HG03520 (cell line): ENCODE data around the gene ARG1.
A peak's percentile ranks its signal among the peaks of the same experiment; 100 is the strongest.
"Not testable (repeated sequence)": the region's sequence is repeated elsewhere in the genome, so short reads cannot be mapped to it uniquely, and the experiment has no call there.

Experiments used
- ATAC-seq: cut with Tn5 transposase; IDR thresholded peaks from one replicate; pipeline ENCODE4 v1.9.1; 2021; ENCODE audit warnings: mild to moderate bottlenecking, moderate library complexity; ENCODE audit not compliant: unreplicated experiment

ARG1 gene

DNA sequence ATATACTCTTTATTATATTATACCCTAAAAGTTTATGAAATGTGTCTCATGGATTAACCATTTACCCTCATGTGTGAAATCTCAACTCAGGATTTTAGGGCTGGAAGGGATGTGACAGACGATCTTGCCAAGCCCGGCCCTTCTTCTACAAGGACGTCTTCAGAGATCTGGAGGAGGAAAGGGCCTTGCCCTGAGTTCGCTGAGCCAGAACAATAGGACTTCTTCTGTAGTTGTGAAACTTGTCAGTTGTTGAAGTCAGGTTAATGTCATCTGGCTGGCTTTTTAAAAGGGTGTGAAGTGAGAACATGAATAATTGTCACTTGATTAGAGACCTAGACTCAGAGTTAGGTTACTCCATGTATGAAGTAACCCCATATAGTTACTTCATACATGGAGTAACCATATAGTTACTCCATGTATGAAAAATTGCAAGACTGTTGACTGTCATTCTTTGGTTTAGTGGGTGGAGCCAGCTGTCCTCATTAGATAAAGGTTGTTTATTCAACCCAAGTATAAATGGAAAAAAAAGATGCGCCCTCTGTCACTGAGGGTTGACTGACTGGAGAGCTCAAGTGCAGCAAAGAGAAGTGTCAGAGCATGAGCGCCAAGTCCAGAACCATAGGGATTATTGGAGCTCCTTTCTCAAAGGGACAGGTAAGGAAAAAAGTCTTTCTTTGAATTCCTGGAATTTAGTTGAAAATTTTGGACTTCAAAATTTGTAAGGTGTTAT is at the start of gene ARG1:
ARG1 (plus strand) TSS at position 541 of the 730 bp plus-strand sequence; CDS start at position 598, 57 bp downstream.
- ATAC-seq: no peak

- ATAC-seq: no peak
These were observed 48.9 kb upstream of the ARG1 start for GRCh38 chr6:131523988-131524673.

GRCh38 chr6:131524695-131525336 is 48.2 kb upstream of the ARG1 start:
- no peak for ATAC-seq

DNA sequence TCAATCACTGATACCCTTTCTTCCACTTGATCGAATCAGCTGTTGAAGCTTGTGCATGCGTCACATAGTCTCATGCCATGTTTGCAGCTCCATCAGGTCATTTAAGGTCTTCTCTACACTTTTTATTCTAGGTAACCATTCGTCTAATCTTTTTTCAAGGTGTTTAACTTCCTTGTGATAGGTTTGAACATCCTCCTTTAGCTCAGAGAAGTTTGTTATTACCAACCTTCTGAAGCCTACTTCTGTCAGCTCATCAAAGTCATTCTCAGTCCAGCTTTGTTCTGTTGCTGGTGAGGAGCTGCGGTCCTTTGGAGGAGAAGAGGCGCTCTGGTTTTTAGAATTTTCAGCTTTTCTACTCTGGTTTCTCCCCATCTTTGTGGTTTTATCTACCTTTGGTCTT is 42.1 kb upstream of the ARG1 start:
- ATAC-seq: not testable (repeated sequence)

- ATAC-seq: not testable (repeated sequence)
These were observed 41.3 kb upstream of the ARG1 start for GRCh38 chr6:131531681-131532080.

GRCh38 chr6:131532580-131533039 is 40.4 kb upstream of the ARG1 start:
- peak; percentile 80 for ATAC-seq

DNA sequence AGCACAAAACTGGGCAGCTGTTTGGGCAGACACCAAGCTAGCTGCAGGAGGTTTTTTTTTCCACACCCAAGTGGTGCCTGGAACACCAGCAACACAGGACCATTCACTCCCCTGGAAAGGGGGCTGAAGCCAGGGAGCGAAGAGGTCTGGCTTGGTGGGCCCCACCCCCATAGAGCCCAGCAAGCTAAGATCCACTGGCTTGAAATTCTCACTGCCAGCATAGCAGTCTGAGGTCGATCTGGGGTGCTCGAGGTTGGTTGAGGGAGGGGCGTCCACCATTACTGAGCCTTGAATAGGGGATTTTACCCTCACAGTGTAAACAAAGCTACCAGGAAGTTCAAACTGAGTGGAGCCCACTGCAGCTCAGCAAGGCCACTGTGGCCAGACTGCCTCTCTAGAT is 34.4 kb upstream of the ARG1 start:
- not testable (repeated sequence) for ATAC-seq

- no peak for ATAC-seq
These were observed 27.7 kb upstream of the ARG1 start for GRCh38 chr6:131545317-131545716.

- no peak for ATAC-seq
These were observed 25.5 kb upstream of the ARG1 start for GRCh38 chr6:131547488-131547887.

GRCh38 chr6:131548441-131548840 is 24.6 kb upstream of the ARG1 start:
- no peak for ATAC-seq

DNA sequence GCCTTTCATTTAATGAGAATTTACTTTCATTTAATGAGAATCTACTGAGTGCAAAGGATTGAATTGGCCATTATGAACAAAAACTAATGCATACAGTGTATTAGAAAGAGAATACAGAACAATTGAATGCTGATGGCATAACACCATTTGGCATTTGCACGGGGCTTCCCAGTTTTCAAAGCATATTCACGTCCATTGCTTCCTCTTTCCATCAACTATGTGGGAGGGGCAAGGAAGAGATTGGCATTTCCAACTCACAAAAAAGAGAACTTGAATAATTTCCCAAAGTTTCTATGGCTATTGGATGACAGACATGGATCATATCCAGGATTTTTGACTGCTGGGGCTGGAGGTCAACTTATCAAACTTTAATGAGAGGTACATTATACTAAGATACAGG is 23.2 kb upstream of the ARG1 start:
- ATAC-seq: no peak

GRCh38 chr6:131551902-131552301 is 21.1 kb upstream of the ARG1 start:
- ATAC-seq: no peak

DNA sequence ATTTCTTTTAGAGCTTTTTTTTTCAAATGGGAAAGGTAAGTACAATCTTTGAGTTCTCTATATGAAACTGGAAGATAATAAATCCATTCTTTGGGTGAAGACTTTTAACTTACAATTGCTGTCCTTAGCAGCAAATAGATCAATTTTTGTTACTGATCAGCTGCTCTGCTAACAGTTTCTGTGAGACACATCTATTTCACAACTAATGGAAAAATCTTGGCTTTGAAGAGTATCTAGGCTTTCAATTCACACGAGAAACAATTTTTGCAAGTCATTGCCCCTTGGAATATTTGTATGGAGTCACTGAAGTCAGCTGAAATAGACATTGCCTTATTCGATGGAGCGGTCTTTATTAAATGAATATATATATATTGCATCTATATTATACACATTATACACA is 20.5 kb upstream of the ARG1 start:
- no peak for ATAC-seq

DNA sequence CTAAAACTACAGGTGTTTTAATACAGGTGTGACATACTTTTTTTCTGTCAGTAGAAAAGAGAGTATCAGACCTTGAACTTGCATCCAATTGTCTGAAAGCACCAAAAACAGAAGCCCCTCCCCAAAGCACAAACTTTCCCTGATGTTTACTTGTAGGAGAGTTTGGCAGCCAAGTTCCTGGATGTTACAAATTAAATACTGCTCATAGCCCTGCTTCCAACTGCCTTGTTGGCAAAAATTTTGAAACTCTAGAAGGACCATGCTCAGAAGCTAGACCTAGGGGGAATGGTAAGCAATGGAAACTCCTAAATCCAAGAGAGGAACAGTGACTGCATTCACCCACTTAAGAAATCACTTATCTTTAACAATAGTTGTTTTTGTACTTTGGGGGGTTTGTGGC is 17.0 kb upstream of the ARG1 start:
- ATAC-seq: no peak

DNA sequence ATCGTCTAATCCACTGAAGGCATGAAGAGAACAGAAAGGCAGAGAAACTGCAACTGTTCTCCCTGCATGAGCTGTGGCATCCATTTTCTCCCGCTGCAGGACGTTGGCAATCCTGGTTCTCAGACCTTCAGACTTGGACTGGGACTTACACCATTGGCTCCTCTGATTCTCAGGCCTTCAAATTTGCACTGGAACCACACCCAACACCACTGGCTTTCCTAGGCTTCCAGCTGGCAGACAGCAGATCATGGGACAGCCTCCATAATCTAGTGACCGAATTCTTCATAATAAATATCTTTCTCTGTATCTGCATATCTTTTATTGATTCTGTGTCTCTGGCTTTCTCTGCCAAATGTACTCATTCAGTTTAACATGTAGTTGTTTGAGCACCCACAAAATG is 14.1 kb upstream of the ARG1 start:
- ATAC-seq: no peak

DNA sequence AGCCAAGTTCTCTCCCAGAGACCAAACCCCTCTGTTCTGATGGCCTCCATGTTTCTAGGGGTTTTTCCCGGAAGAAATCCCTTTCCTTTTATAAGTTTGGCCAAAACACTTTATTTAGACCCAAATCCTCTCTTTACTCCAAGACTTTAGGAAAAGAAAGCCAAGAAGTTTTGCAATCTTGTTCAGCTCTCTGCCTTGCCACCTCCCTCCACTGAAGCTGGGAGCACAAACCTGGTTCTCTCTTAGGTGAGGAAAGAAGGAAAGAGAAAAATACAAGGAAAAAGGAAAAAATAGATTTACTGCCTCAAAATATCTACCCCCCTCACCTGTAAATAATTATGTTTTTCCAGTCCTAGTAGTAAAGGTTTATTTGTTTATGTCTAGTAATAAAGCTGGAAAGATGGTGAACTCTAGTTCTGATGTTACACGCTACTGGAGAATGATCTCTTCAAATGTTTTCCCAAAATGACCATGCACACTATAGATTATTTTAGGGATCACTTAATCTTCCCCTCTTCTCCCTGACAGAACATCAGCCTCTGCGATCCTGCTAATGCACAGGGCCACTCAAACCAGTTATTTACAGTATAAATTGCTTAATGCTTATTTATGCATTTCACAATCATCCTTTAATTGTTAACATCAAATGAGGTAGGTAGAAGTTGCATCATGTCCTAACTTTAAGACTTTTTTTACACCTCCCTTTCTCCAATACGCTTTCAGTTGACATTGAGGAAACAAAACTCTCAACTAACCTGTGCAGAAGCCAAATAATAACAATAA is 10.9 kb upstream of the ARG1 start:
- no peak for ATAC-seq

DNA sequence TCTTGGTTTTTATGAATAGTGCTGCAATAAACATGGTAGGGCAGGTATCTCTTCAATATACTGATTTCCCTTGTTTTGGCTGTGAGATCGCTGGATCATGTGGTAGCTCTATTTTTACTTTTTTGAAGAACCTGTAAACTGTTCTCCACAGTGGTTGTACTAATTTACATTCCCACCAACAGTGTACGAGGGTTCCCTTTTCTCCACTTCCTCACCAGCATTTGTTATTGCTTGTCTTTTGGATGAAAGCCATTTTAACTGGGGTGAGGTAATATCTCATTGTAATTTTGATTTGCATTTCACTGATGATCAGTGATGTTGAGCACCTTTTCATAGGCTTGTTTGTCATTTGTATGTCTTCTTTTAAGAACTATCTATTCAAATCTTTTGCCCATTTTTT is 8.0 kb upstream of the ARG1 start:
- ATAC-seq: no peak

DNA sequence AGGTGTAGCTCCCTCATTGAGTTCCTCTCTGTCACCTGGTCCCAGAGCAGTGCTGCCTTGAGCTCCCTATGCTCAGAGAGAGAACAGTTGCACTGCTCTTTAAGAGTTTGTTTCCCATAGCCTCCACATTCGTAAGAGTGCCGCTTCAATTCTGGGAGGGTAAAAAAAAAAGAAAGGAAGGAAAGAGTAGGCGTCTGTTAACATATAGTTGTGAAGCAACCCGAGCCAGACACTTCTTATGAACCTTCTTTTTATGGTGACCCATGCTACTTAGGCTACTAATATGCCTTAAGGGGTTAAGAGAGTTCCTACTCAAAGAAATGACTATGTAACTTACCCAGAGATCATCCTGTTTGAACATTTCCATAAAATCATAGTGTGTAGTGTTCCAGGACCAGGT is 4.3 kb upstream of the ARG1 start:
- ATAC-seq: no peak

DNA sequence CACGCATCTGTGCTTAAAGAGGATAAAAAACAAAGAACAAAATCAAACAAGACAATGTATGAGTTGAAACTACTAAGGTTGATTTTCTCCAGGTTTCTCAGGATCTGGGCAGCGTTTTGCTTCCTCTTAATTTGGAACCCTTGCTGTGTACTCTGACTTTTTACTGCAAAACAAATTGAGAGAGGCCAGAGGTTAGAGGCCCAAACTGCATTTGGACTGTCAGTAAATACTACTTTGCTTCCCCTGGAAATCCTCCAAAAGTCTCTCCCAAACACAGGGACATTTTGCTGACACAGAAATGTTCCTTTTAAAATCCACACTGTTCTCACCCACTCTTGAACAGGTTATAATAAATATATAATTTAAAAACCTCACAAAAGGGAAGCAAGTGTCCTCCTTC is 1.1 kb downstream of the ARG1 start:
- no peak for ATAC-seq

DNA sequence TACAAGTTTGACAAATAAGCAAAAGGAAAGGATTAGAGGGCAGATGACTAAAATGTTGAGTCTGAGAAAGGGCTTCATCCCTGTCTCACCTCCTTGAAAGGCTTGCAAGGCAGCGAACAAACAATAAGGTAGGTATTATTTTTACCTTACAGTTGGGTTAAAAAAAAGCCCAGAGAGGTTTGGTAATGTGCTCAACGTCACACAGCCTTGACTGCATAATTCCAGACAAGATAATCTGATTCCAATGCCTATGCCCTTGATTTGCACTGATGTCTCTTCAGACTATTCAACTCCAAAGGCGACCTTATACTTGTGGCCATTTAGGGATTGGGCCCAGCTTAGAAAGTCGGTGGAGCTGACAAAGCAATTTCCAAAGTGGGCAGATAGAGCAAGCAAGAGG is 1.7 kb downstream of the ARG1 start:
- ATAC-seq: no peak

GRCh38 chr6:131575834-131576478 is 2.9 kb downstream of the ARG1 start:
- ATAC-seq: no peak
